GM18870 (cell line): Measurements from ENCODE around the gene SYNDIG1.

Experiments used
- ATAC-seq: cut with Tn5 transposase; IDR thresholded peaks from one replicate; pipeline ENCODE4 v1.9.1; 2021; ENCODE audit warnings: moderate library complexity; ENCODE audit not compliant: unreplicated experiment

Gene SYNDIG1

DNA sequence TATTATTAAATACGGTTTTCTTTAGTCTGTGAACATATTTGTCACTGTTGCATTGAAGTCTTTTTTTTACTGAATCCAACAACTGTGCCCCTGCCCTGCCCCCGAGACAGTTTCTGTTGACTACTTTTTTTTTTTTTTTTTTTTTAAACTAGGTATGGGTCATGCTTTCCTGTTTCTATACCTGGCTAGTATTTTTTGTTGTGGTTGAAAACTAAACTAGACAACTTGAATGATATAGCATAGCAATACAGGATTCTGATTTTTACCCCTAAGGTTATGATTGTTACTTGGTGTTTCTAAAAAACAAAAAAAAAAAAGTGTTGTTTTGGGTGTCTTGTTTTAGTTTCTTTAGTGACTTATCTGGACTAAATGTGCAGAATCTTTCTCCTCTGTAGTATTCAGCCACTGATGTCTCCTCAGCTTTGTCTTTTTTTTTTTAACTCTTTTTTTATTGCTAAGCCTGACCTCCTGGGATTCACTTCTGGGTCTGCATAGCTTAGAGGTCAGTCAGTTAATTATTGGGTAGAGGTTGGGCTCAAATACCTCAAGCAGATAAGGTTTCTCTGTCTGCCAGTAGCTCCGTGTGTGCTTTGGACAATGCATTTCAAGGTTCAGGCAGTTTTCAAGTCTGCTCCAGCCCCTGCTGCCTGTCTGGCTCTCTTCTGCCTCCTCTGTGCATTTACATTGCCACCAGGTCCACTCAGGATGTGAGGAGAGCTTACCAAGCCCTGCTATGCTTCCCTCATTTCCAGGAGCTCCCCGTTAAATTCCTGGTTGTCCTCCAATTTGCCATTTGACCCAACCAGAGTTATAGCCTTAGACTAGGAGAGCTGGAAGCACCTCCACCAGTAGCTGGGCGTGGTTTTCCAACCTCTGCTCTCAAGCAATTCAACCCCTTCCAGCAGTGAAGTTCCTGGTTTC, 91.4 kb downstream of the SYNDIG1 start:
- ATAC-seq, result no peak

DNA sequence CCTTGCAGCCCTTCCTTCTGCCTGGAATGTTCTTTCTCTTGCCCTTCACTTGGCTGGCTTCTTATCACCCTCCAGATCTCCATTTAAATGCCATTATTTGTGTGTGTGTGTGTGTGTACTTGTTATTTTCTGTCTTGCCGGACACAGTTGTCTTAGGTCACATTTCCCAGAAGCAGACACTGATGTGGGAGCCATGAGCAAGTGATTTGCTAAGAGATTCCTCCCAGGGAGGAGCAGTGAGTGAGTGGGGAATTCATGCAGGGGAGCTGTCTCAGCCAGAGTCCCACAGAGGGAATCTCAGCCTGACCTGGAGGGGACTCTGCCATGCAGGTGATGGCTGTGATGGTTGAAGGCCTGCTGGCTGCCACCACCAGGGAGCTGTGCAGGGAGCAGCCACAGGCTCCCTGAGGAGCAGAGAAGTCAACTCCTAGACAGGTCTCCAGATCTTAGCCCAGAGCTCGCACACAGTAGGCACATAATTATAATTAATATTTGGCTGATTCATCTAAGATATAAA, 96.5 kb downstream of the SYNDIG1 start:
- ATAC-seq, result no peak

DNA sequence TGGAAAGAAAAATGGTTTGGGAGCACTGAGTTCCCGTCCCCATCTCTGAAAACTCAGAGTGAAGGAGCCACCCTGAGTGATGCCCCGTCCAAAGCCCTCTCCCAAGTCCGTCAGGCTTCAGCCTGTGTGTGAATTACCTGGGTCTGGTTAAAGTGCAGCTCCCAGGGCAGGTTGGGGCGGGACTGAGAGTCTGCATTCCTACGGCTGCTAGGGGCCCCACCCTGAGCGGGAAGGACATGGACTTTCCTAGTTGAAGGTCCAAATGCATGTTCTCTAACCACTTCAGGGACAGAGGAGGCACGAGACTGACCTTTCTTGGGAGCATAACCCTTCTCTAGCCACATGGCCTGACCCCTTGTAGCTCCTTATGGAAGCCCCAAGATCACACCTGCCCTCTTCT, 97.2 kb downstream of the SYNDIG1 start:
- no peak for ATAC-seq

DNA sequence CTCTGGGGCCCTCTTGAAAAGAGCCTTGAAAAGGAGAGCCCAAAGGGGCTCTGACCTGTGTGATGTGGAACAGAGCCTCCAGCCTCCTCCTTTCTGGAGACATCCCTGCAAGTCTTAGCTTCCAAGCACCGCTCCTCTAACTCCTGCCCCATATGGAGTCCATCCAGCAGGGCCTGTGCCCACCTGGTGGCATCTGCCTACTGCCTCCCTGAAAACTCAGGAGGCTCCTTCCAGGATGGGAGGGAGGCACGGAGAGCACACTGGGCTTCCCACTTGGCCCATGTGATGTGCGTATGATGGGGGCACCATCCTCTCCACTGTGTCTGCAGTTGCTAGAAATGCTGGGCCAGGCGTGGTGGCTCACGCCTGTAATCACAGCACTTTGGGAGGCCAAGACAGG, 98.1 kb downstream of the SYNDIG1 start:
- ATAC-seq, result no peak

GRCh38 chr20:24568842-24569241, 99.4 kb downstream of the SYNDIG1 start:
- no peak for ATAC-seq

DNA sequence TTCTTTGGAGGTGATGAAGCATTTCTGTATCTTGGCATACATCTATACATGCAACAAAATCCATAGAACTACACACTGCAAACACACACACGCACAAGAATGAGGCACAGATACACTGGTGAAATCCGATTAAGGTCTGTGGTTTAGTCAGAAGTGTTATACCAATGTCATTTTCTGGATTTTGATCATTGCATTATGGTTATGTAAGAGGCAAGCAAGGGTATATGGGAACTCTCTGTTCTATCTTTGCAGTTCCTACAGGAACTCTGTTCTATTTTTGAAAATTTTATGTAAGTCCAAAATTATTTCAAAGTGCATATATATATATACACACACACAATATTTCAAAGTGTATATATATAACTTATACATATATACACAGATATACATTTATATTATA, 101.7 kb downstream of the SYNDIG1 start:
- no peak for ATAC-seq

- no peak for ATAC-seq
Measured at GRCh38 chr20:24572140-24572539, 102.7 kb downstream of the SYNDIG1 start.

DNA sequence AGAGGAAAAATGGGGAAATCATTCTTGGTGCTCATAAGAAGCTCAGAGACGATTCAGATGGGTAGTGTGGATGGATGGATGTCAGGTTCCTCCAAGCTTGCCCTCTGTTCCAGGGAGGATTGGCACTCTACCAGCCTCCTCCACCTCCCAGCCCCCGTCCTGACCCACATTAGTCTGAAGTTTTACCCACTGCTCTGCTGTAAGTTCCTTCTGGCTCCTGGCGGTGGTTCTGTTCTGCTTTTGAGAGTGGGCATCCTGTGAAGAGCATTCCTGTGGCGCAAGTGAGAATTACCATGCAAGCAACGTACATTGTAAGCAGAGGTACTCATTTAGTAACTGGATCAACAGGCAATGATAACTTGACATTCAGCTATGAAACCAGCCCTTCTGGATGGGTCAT, 103.4 kb downstream of the SYNDIG1 start:
- no peak for ATAC-seq

GRCh38 chr20:24573557-24573956, 104.1 kb downstream of the SYNDIG1 start:
- no peak for ATAC-seq

- no peak for ATAC-seq
Measured at GRCh38 chr20:24574307-24574706, 104.9 kb downstream of the SYNDIG1 start.

GRCh38 chr20:24574797-24575196, 105.4 kb downstream of the SYNDIG1 start:
- ATAC-seq, result no peak

GRCh38 chr20:24575811-24576210, 106.4 kb downstream of the SYNDIG1 start:
- no peak for ATAC-seq

- no peak for ATAC-seq
Measured at GRCh38 chr20:24576447-24576846, 107.0 kb downstream of the SYNDIG1 start.

DNA sequence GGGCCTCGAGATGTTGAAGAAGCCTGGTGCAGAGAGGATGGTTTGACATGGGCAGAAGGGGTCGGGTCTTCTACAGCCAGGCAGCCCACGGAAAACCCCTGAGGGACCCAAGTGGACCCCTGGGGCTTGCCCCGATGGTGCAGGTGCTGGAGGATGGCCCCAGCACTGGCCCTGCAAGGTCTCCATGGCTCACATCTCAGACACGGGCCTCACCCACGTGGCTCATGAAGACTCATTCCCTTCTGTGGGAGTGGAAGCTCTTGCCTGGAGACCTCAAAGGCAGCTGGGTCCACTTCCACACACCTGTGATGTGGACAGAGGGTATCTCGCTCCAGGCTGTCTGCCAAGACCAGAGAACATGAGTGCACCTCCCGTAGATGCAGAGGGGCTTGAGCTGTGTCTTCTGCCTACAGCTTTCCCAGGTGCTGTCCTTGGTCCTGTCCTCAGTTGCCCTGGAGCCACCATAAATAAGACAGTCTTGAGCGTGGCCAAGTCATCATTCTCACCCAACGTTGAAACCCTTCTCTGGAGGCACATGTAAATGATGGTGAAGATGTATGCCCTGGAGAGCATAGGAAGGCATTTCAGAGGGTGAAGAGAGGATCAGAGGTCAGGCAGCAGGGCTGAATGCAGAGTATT, 108.0 kb downstream of the SYNDIG1 start:
- no peak for ATAC-seq

DNA sequence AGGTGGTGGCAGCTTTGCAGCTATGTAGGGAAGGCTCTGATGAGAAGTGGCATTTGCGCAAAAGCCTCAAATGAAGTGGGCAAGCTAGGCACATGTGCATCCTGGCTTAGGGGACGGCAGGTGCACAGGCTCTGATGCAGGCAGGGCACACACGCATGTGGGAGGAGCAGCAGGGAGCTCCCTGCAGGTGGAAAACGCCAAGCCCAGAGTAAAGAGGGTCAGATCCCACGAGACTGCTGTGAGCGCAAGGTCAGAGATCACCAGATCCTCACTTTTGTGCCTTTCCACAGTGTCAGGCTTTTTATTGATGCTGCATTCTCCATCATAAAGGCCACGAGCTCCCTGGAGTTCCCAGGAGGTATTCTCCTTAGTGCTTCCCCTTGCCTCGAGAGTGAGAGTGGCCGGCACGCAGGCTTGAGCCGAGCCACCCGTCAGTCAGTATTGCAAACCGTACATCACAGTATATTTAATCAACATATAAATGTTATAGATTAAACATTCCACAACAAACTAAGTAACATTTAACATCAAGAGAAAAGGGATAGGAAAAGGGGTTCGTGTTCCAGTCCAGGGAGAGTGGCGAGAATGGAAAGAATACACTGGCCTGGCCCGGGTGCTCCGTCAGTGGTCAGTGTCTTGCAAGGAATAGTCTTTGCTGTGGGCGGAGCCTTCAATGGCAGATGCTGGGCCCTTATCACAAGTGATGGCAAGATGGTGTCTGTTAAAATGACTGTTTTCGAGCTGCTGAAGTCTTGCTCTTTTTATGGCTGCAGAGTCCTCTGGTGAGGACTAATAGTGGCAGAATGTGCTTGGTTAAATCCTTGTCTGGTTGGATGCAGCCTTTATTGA, 109.4 kb downstream of the SYNDIG1 start:
- no peak for ATAC-seq

GRCh38 chr20:24579475-24579874, 110.0 kb downstream of the SYNDIG1 start:
- no peak for ATAC-seq

- ATAC-seq, result no peak
Measured at GRCh38 chr20:24580006-24580405, 110.6 kb downstream of the SYNDIG1 start.

DNA sequence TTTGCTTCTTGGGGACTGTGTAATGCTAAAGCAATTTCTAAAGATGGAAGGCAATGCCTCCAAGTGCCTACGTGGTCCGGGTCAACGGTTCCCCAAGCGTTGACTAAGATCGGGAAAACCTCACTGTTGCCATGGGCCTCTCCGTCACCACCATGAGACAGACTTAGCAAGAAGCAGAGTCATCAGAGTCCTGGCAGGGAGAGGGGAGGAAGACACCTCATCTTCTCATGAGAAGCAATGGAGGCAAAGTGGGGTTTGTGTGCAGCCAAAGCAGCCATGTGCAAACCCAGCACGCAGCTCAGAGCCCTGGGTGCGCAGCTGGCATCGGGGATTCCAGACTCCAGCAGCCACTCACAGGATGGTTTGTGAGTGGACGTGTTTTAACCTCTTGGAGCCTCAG, 111.4 kb downstream of the SYNDIG1 start:
- no peak for ATAC-seq

GRCh38 chr20:24581443-24582170, 112.2 kb downstream of the SYNDIG1 start:
- no peak for ATAC-seq

GRCh38 chr20:24582373-24583168, 113.1 kb downstream of the SYNDIG1 start:
- ATAC-seq, result no peak
